AG09309 (cell line): ENCODE measurements around the gene HLA-DRA.
"Not testable (repeated sequence)": the region's sequence is repeated elsewhere in the genome, so short reads cannot be mapped to it uniquely, and the experiment has no call there.

ENCODE experiments used
- DNase-seq: peaks from one replicate; pipeline ENCODE4 v3.0.0-alpha.2; 2010; ENCODE audit warnings: low read depth
- H3K4me3 ChIP-seq: 2 replicates; pipeline ENCODE4 v1.5.1; 2011; ENCODE audit warnings: mild to moderate bottlenecking, low read depth, low read length, moderate library complexity; ENCODE audit not compliant: control insufficient read depth
- CTCF ChIP-seq: IDR thresholded peaks from 2 replicates; pipeline ENCODE4 v1.5.1; 2011; ENCODE audit warnings: mild to moderate bottlenecking, low read depth, low read length, inconsistent platforms; ENCODE audit not compliant: insufficient read depth, control insufficient read depth; ENCODE audit errors: missing control alignments

HLA-DRA gene

GRCh38 chr6:32430179-32430578, 9.5 kb upstream of the HLA-DRA start:
- no peak overlapping the region for H3K4me3 ChIP-seq
- no peak for DNase-seq
- TF ChIP-seq CTCF, result no peak

- no peak overlapping the region for H3K4me3 ChIP-seq
- no peak for TF ChIP-seq CTCF
- DNase-seq, result no peak
Observed at GRCh38 chr6:32431142-32431541, 8.5 kb upstream of the HLA-DRA start.

GRCh38 chr6:32432050-32432450, 7.6 kb upstream of the HLA-DRA start:
- H3K4me3 ChIP-seq, result no peak overlapping the region
- peak; percentile 16 for TF ChIP-seq CTCF
- DNase-seq, result no peak

GRCh38 chr6:32433950-32434349, 5.7 kb upstream of the HLA-DRA start:
- not testable (repeated sequence) for DNase-seq, H3K4me3 ChIP-seq

- no peak for TF ChIP-seq CTCF
- no peak overlapping the region for H3K4me3 ChIP-seq
- DNase-seq, result no peak
Observed at GRCh38 chr6:32436186-32436585, 3.5 kb upstream of the HLA-DRA start.

- no peak for DNase-seq
- no peak for TF ChIP-seq CTCF
Observed at GRCh38 chr6:32436995-32437836, 2.5 kb upstream of the HLA-DRA start.

GRCh38 chr6:32439139-32439538, 548 bp upstream of the HLA-DRA start:
- DNase-seq, result no peak
- no peak overlapping the region for H3K4me3 ChIP-seq
- no peak for TF ChIP-seq CTCF

More at GRCh38 chr6:32436995-32437836, 2.5 kb upstream of the HLA-DRA start:
- no peak overlapping the region for H3K4me3 ChIP-seq
